ENCODE measurements around the gene UCHL1.

Gene UCHL1

GRCh38 chr4:41281038-41281634, 24.4 kb downstream of the UCHL1 start:
- TF ChIP-seq, protein P1, sequence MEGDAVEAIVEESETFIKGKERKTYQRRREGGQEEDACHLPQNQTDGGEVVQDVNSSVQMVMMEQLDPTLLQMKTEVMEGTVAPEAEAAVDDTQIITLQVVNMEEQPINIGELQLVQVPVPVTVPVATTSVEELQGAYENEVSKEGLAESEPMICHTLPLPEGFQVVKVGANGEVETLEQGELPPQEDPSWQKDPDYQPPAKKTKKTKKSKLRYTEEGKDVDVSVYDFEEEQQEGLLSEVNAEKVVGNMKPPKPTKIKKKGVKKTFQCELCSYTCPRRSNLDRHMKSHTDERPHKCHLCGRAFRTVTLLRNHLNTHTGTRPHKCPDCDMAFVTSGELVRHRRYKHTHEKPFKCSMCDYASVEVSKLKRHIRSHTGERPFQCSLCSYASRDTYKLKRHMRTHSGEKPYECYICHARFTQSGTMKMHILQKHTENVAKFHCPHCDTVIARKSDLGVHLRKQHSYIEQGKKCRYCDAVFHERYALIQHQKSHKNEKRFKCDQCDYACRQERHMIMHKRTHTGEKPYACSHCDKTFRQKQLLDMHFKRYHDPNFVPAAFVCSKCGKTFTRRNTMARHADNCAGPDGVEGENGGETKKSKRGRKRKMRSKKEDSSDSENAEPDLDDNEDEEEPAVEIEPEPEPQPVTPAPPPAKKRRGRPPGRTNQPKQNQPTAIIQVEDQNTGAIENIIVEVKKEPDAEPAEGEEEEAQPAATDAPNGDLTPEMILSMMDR (IDR thresholded peaks at IDR 0.05; ENCODE audit: insufficient read depth, low read length) = peak; percentile 54
- TF ChIP-seq GABPA (IDR thresholded peaks at IDR 0.05; ENCODE audit: low read depth) (no peak), POLR2AphosphoS5 (IDR thresholded peaks at IDR 0.05; ENCODE audit: low read depth) (no peak), REST (IDR thresholded peaks at IDR 0.05; ENCODE audit: insufficient replicate concordance, low read depth) (no peak), SPI1 (IDR thresholded peaks at IDR 0.05; ENCODE audit: borderline replicate concordance, low read depth) (no peak)
- no peaks in the 10 kb centered on the region for H3K27me3 ChIP-seq (ENCODE audit: insufficient read depth, poor library complexity, severe bottlenecking)

DNA sequence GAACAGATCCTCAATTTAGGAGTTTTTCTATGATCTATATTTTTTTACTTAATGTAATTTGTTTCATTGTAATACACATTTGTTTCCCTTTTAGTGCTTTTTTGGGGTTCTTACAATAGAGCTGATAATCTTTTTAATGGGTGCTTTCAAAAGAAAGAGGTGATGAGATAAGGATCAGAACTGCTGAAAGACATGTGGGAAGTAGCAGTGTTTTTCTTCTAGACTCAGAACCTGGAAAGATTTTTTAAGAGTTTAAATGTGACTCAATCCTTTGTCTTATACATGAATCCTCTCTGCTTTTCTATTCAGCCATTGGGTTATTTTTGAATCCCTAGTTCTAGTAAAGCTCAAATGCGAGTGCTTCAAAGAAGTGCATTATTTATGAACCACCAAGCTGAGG, 25.6 kb downstream of the UCHL1 start:
- TF ChIP-seq REST (IDR thresholded peaks at IDR 0.05; ENCODE audit: insufficient replicate concordance, low read depth) = no peak
- TF ChIP-seq POLR2AphosphoS5 (IDR thresholded peaks at IDR 0.05; ENCODE audit: low read depth) = no peak
- no peak for TF ChIP-seq SPI1 (IDR thresholded peaks at IDR 0.05; ENCODE audit: borderline replicate concordance, low read depth)
- TF ChIP-seq, protein P1 (IDR thresholded peaks at IDR 0.05; ENCODE audit: insufficient read depth, low read length) = no peak
- no peak for TF ChIP-seq GABPA (IDR thresholded peaks at IDR 0.05; ENCODE audit: low read depth)
- H3K27ac ChIP-seq (replicated peaks) = no peak overlapping the region
- H3K4me3 ChIP-seq (replicated peaks; ENCODE audit: insufficient read depth, low read length) = no peak overlapping the region
- no peak for DNase-seq (ENCODE audit: low read depth in 1 of 2, low spot score in 1 of 2)
- H3K27me3 ChIP-seq (ENCODE audit: insufficient read depth, poor library complexity, severe bottlenecking) = no peaks in the 10 kb centered on the region

More at GRCh38 chr4:41281038-41281634, 24.4 kb downstream of the UCHL1 start:
- H3K4me3 ChIP-seq (replicated peaks; ENCODE audit: insufficient read depth, low read length) = no peak overlapping the region
- no peak overlapping the region for H3K27ac ChIP-seq (replicated peaks)
- DNase-seq (ENCODE audit: low read depth in 1 of 2, low spot score in 1 of 2) = peak; percentile 23 to 56

DNA sequence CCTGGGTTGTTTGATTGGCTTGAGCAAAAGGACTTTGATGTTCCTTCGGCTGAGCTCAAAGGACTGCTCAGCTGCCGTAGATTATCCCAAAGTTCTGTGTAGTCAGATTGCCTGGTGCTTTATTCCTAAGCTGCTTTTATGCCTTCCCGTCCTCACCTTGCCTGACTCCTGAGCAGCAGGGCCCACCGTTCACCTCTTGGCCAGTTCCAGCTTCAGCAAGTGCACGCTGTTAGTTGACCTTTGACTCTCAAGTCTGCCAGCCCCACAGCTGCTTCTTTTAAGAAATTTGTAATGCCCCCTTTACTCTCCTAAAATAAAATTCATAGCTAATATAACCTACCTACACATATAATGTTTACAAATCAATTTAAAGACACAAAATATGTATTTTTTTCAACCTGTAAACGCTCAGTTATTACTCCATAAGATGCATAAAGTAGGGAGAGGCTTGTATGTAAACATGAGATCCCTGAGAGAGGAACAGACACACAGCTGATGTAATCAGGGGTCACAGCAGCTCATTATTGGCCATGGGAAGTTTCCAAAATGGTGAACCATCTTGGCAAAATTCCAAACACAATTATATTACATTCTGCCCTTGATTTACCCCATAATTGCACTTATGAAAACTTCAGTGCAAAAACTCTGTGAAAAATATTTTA, 28.6 kb downstream of the UCHL1 start:
- Histone ChIP-seq H3K27me3 (ENCODE audit: insufficient read depth, poor library complexity, severe bottlenecking) (no peaks in the 10 kb centered on the region), H3K4me3 (replicated peaks; ENCODE audit: insufficient read depth, low read length) (no peak overlapping the region), H3K27ac (replicated peaks) (no peak overlapping the region)
- DNase-seq (ENCODE audit: low read depth in 1 of 2, low spot score in 1 of 2) = no peak
- TF ChIP-seq GABPA (IDR thresholded peaks at IDR 0.05; ENCODE audit: low read depth) = no peak
- TF ChIP-seq, protein P1 (IDR thresholded peaks at IDR 0.05; ENCODE audit: insufficient read depth, low read length) = no peak
- no peak for TF ChIP-seq REST (IDR thresholded peaks at IDR 0.05; ENCODE audit: insufficient replicate concordance, low read depth)
- TF ChIP-seq POLR2AphosphoS5 (IDR thresholded peaks at IDR 0.05; ENCODE audit: low read depth) = no peak
- TF ChIP-seq SPI1 (IDR thresholded peaks at IDR 0.05; ENCODE audit: borderline replicate concordance, low read depth) = no peak

All from HL-60 (cell line).